ENCODE data around the gene SGMS1. TPM values are rescaled to one million over a fixed set of nuclear protein-coding genes. Genes with fewer than 3 reads are reported as not detected.

The SGMS1 gene
- polyA plus RNA-seq, 1 donor (not counting 4 experiments of a cell fraction or from before 2014, with no cell fraction given), result 18.3 TPM

DNA sequence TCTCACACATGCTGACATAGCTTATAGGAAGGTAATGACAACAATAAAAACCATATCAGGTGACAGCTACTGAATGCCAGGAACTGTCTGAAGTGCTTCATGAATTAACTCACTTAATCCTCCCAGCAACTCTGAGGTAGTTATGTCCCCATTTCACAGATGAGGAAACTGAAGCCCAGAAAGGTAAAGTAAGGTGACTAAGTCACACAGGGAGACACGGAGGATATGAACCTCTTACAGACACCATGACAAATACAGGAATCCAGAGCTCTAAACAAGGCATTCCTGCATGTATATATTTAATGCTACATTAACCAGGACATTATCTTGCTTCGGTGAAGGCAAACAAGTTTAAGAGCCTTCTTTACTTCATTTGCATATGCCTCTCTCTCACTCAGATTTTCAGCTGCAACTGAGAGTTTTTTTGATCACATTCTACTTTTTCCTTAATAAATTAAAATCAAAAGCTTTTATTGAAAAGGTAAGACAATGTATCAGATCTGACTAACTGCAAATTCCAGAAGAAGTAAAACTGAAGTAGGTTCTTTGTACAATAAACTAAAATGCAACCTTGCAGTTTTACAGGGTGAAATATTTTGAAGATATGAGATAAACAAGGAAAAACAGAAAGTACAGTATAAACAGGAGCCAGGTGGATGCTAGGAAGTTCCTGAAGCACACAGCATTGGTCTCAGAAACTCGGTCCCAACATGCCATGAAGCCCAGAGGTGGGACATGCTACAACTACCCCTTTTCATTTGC is 79.5 kb downstream of the SGMS1 start:
- dilution Hi-C loops (cut with MboI; ENCODE audit: extremely low pct_ligation_motif_present, low sequenced_read_pairs), result no loop called here
- Histone ChIP-seq H4K20me1 (ENCODE audit: control insufficient read depth, extremely low read depth, insufficient read depth, low read length) (no peaks in the 10 kb centered on the region), H3K9me1 (ENCODE audit: control insufficient read depth, extremely low read depth, insufficient read depth, low read length) (no peaks in the 10 kb centered on the region), H3K4me3 (ENCODE audit: control insufficient read depth in 2 of 3, extremely low read depth in 1 of 3, insufficient read depth in 2 of 3, low read depth in 1 of 3, low read length in 3 of 3) (no peak overlapping the region), H3K9me3 (ENCODE audit: control insufficient read depth, low read depth, low read length) (no peaks in the 10 kb centered on the region), H3K27me3 (ENCODE audit: control insufficient read depth, extremely low read depth, insufficient read depth, low read length) (no peaks in the 10 kb centered on the region), H3K36me3 (ENCODE audit: control insufficient read depth in 2 of 2, extremely low read depth in 1 of 2, insufficient read depth in 2 of 2, low read length in 2 of 2) (no peaks in the 10 kb centered on the region), H3K4me1 (ENCODE audit: control insufficient read depth, extremely low read depth, insufficient read depth, low read length) (no peaks in the 10 kb centered on the region), H3K79me2 (ENCODE audit: control insufficient read depth, insufficient read depth, low read length) (no peaks in the 10 kb centered on the region), H3K4me2 (ENCODE audit: control insufficient read depth, extremely low read depth, insufficient read depth, low read depth, low read length) (no peak overlapping the region), H3K27ac (ENCODE audit: control insufficient read depth, insufficient read depth, low read length) (no peak overlapping the region), H2AFZ (ENCODE audit: control insufficient read depth, low read length) (no peak overlapping the region), H3K9ac (ENCODE audit: control insufficient read depth, extremely low read depth, insufficient read depth, low read length) (no peak overlapping the region)
- no peak for FAIRE-seq
- TF ChIP-seq CTCF (optimal IDR thresholded peaks at IDR 0.05 in 1 of 3, IDR thresholded peaks at IDR 0.05 in 1 of 3, conservative IDR thresholded peaks at IDR 0.05 in 1 of 3; ENCODE audit: extremely low read depth in 1 of 3, insufficient read depth in 2 of 3, low read length in 3 of 3) (no peak), EZH2 (IDR thresholded peaks at IDR 0.05; ENCODE audit: low read length) (no peak)
- no peak for DNase-seq (ENCODE audit: low read depth, low spot score)

GRCh38 chr10:50542871-50543270 is 80.9 kb downstream of the SGMS1 start:
- no peak overlapping the region for H3K4me2 ChIP-seq (ENCODE audit: control insufficient read depth, extremely low read depth, insufficient read depth, low read depth, low read length)
- no peaks in the 10 kb centered on the region for H3K9me3 ChIP-seq (ENCODE audit: control insufficient read depth, low read depth, low read length)
- H4K20me1 ChIP-seq (ENCODE audit: control insufficient read depth, extremely low read depth, insufficient read depth, low read length), result no peaks in the 10 kb centered on the region
- no peak overlapping the region for H3K9ac ChIP-seq (ENCODE audit: control insufficient read depth, extremely low read depth, insufficient read depth, low read length)
- no peak overlapping the region for H3K27ac ChIP-seq (ENCODE audit: control insufficient read depth, insufficient read depth, low read length)
- dilution Hi-C loops (cut with MboI; ENCODE audit: extremely low pct_ligation_motif_present, low sequenced_read_pairs), result no loop called here
- TF ChIP-seq CTCF (optimal IDR thresholded peaks at IDR 0.05 in 1 of 3, IDR thresholded peaks at IDR 0.05 in 1 of 3, conservative IDR thresholded peaks at IDR 0.05 in 1 of 3; ENCODE audit: extremely low read depth in 1 of 3, insufficient read depth in 2 of 3, low read length in 3 of 3) (no peak), EZH2 (IDR thresholded peaks at IDR 0.05; ENCODE audit: low read length) (no peak)
- no peak overlapping the region for H3K4me3 ChIP-seq (ENCODE audit: control insufficient read depth in 2 of 3, extremely low read depth in 1 of 3, insufficient read depth in 2 of 3, low read depth in 1 of 3, low read length in 3 of 3)
- no peak overlapping the region for H2AFZ ChIP-seq (ENCODE audit: control insufficient read depth, low read length)
- no peak for FAIRE-seq
- DNase-seq (ENCODE audit: low read depth, low spot score), result no peak
- no peaks in the 10 kb centered on the region for H3K36me3 ChIP-seq (ENCODE audit: control insufficient read depth in 2 of 2, extremely low read depth in 1 of 2, insufficient read depth in 2 of 2, low read length in 2 of 2)
- peaks cover 3% of the 10 kb centered on the region for H3K4me1 ChIP-seq (ENCODE audit: control insufficient read depth, extremely low read depth, insufficient read depth, low read length)
- no peaks in the 10 kb centered on the region for H3K27me3 ChIP-seq (ENCODE audit: control insufficient read depth, extremely low read depth, insufficient read depth, low read length)
- H3K79me2 ChIP-seq (ENCODE audit: control insufficient read depth, insufficient read depth, low read length), result no peaks in the 10 kb centered on the region
- H3K9me1 ChIP-seq (ENCODE audit: control insufficient read depth, extremely low read depth, insufficient read depth, low read length), result no peaks in the 10 kb centered on the region
